Erythroblast (primary cell): ENCODE measurements around the gene GABRG3.

ENCODE experiments used
- DNase-seq, 2 experiments: peaks; one replicate each; lab custom pipeline; 2025; lab: John Stamatoyannopoulos, UW
- GATA1 ChIP-seq: IDR thresholded peaks from 2 replicates; pipeline ENCODE4 v1.6.1; 2011; ENCODE audit warnings: low read depth, mild to moderate bottlenecking, control low read depth, low read length, moderate library complexity
- POLR2A ChIP-seq: IDR thresholded peaks from 2 replicates; pipeline ENCODE4 v1.6.1; 2011; ENCODE audit warnings: mild to moderate bottlenecking, low read length

The GABRG3 gene

DNA sequence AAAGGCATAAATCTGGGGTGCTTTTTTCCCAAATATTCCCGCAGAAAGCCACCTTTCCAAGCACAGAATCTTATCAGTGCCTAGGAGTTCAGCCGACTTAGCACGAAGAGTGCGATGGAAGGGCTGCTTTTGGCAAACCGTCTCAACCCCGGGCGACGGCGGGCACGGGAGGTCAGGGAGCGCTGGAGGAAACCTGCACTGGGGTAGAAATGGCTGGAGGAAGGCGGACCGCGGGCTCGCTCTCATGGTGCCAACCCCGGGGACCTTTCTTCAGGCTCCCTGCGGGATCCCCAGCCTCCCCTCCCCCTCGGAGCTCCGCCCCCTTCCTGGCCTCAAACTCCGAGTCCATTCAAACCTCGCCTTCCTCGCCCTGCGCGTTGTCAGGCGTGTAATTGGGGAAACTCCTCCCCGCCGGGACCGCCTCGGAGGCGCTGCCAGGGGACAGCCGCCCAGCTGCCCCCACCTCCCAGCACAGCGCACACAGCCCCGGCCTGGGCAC, at the start of gene GABRG3:
GABRG3 (plus strand) TSS at position 470 of the 499 bp plus-strand sequence.
- no peak for TF ChIP-seq GATA1
- no peak for TF ChIP-seq POLR2A
- DNase-seq = no peak

DNA sequence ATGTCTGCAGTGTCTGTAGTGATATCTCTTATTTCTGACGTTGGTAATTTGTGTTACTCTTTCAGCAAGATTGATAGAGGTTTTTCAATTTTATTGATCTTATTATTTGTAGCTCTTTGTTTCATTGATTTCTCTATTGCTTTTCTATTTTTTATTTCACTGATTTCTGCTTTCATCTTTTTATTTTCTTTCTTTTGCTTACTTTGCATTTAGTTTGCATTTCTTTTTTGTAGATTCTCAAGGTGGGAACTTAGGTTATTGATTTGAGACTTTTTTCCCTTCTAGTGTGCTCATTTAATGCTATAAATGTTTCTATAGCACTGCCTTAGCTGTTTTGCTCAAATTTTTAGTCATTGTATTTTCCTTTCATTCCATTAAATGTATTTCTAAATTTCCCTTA, 49.5 kb upstream of the GABRG3 start:
- TF ChIP-seq GATA1 (no peak), POLR2A (no peak)
- DNase-seq = no peak

DNA sequence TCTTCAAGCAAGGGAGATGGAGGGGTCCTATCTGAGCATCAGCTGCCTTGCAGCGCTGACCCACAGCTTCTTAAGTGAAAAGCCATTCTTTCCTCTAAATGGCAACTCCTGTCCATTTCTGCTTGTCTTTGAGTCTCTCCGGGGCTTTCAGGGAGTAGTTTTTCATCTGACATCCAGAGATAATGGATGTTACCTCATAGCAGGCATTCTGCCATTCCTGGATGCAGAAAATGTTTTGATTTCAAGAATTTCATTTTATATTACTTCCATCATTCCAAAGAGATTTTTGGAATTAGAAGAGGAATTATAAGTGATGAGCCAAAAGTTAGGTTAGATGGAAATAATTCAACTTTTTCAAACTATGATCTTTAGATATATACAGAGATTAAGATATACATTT, 44.9 kb upstream of the GABRG3 start:
- no peak for DNase-seq
- TF ChIP-seq POLR2A = no peak
- TF ChIP-seq GATA1 = no peak

DNA sequence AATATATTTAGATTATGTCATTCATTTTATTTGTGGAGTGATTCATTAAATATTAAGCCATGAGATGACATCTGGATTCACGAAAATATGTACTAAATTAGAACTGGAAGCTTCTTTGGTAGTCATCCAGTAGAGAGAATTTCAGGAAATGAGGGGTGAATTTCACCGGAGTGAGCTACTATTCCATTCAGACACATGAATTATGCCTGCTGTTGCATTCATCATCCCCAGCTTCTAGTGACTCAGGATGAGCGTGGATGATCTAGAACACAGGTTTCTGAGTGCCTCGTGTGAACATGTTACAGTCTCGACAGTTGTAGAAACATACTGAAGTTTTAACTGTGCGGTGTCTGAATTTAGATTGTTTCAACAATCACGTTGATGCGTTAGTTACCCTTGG, 42.9 kb upstream of the GABRG3 start:
- no peak for TF ChIP-seq POLR2A
- TF ChIP-seq GATA1 = no peak
- no peak for DNase-seq

DNA sequence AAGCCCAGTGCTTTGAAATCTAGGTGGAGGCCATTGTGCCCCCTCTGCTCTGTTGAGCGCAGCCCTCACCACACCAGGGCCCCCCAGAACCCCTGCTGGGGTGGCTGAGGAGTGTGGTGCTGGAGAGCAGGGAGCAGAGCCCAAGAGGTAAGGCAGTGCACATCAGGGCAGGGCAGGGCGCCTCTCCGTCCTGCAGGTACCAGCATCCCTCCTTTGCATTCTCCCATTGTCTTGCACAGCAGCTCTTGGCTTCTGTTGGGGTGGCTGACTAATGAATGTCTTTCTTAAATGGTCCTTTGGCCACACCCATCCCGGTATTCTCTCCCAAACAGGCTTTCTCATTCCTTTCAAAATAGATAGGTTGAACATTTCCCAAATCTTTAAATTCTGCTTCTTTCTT, 41.4 kb upstream of the GABRG3 start:
- no peak for TF ChIP-seq GATA1
- no peak for TF ChIP-seq POLR2A
- DNase-seq = no peak

DNA sequence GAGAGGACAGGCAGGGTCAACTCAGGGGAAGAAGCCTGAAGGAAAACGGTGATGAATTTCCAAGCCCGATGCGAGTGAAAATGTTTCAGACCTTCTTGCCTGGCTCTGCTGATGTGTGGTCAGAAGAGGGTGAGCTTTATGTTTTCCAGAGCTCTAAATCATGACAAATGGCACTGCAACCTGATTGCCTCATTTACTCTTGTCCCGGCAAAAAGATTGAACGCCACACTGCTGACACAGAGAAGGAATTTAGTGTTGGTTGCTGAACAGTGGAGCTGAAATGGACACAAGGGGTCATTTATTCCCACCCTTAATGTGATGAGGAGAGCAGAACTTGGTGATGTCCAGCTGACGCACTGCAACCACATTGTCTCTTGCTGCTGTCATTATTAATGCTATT, 36.1 kb upstream of the GABRG3 start:
- TF ChIP-seq POLR2A = no peak
- TF ChIP-seq GATA1 = no peak
- DNase-seq = no peak

DNA sequence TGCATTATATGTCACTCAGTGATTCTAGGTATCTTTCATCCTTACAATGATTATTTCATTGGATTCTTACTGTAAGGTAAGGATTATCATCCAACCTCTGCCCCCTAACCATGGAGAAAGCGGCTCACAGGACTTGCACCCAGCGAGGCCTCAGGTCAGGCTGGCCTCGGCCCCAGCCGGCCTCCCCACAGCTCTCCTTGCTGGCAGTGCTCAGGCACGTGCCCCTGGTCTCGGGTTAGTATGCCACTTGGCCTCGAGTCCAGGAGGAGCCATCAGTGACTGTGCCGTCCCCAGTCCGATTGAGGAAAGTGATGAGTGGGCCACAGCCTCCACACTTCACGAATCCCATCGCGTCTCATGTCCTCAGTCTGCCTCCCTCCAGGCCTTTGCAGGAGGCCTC, 35.7 kb upstream of the GABRG3 start:
- DNase-seq = no peak
- TF ChIP-seq POLR2A (no peak), GATA1 (no peak)

DNA sequence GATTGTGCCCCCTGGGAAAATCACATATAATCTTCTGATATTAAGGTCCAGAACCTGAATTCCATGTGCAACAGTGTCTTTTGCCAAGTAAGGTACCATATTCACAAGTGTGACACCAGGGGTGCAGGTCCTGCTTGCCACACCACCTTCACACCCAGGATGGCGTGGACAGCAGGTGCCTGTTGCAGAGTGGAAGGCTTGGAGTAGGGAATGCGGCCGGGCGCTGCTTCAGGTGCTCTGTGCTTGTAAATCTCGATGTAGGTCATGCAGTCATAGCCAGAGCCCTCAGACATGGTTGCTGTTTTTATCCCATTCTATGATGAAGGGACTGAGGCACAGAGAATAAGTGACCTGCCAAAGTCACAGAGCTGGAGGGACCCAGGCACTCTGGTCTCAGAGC, 34.5 kb upstream of the GABRG3 start:
- TF ChIP-seq POLR2A (no peak), GATA1 (no peak)
- no peak for DNase-seq

DNA sequence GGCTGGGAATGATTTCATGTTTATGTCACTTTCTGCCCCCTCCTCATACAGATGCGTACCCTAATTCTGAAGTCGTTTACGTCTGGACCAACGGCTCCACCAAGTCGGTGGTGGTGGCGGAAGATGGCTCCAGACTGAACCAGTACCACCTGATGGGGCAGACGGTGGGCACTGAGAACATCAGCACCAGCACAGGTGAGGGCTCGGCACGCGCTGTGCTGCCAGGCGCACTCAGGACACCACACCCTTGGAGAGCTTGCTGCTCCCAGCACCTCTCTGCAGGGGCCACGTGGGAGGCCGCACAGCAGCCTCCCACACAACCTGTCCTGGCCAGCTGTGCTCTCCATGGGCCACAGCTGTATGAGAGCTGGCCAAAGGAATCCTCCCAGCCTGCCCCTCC, 33.8 kb upstream of the GABRG3 start:
- no peak for TF ChIP-seq POLR2A
- no peak for TF ChIP-seq GATA1
- DNase-seq = no peak

DNA sequence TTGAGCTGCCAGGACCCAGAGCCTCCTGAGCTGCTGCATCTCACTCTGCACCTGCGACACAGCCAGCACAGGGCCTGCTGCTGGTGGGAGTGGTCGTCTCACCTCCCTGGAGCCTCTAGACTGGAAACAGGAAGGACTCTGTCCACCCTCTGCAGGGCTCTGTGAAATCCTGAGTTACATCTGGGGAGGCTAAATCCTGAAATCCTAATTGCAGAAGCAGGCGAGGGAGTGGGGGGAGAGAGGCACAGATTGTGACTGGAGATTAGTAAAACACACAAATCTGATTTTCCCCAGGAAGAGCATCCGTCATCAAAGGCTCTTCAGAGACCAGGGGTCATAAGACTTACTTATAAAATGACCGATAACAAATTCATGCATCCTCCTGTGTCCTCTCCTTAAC, 31.6 kb upstream of the GABRG3 start:
- no peak for TF ChIP-seq GATA1
- TF ChIP-seq POLR2A = no peak
- DNase-seq = no peak

DNA sequence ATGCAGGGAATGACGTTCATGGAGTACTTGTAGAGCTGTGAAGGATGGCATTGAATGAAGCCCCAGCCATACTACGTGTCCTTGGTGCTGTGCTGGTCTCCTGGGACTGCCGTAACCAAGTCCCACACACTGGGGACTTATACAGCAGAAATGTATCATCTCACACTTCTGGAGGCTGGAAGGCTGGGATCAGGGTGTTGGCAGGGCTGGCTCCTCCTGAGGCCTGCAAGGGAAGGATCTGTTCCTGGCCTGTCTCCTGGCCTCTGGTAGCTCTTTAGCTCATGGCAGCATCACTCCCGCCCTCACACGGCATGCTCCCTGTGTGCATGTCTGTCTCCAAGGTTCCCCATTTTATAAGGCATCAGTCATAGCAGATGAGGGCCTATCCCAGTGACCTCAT, 29.5 kb upstream of the GABRG3 start:
- DNase-seq = no peak
- TF ChIP-seq POLR2A (no peak), GATA1 (no peak)

DNA sequence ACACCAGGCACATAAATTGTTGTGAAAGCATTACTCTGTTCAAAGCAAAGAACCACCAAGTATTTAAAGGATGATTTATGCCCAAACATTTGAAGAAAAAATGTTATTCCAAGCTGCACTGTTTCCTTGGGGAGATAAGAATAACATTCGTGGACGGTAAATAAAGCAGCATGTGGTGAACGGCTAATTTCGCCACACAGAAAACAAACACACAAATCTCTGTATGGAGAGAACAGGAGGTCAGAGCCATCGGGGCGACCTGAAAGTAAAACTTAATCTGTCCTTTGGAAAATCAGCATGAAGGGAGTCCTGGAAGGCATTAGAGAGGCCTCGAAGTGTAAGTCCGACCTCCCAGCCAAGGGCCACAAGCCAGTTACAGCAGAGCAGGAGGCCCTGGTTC, 27.1 kb upstream of the GABRG3 start:
- TF ChIP-seq POLR2A (no peak), GATA1 (no peak)
- no peak for DNase-seq

DNA sequence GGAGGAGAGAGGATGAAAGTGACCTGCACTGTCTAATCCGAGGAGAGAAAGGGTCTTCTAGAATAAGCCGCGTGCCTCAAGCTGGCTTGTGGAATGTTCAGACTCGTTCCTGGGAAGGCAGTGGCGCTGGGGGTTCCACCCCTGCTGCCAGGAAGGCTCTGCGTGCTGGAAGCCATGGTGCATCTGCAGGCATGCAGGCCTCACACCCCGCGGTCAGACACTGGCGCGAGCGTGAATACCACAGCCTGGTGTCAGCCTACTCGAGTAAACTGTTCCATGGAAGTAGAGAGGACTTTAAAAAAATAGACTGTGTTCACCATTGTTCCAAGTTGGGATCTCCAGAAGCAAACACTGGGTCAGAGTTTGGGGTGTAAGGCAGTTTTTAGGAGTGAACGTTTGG, 25.9 kb upstream of the GABRG3 start:
- no peak for TF ChIP-seq POLR2A
- no peak for TF ChIP-seq GATA1

DNA sequence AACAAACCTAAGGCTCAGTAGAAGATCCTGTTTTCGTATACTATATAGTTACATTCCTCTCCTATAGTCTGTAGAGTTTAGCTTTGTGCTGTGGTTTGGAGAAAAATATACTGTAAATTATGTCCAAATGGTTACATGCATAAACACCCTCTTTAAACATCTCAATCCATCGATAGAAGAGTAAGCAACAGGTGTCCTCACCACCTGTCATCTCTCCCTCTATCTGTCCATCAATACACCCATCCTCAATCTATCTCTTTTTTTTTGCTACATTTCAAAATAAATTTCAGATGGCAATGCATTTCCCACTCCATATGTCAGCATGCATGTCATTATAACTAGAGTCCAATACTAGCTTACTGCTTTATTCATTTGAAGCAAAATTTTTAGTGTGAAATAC, 21.0 kb upstream of the GABRG3 start:
- no peak for DNase-seq
- no peak for TF ChIP-seq POLR2A
- no peak for TF ChIP-seq GATA1

More for the DNA sequence above, 25.9 kb upstream of the GABRG3 start:
- DNase-seq = no peak

DNA sequence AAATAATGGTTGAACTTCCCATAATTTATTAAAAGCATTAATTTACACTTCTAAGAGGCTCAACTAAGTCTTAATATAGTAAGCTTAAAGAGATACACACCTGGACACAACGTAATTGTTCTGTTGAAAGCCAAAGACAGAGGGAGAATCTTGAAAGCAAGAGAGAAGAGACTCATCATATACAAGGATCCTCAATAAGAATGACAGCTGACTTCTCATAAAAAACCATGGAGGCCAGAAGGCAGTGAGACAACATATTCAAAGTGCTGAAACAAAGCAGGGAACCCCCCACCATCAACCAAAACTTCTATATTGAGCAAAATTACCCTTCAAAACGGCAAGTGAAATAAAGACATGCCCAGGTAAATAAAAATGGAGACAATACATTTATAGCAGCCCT, 16.6 kb upstream of the GABRG3 start:
- DNase-seq = no peak
- no peak for TF ChIP-seq POLR2A
- no peak for TF ChIP-seq GATA1
